ENCODE results near the gene HAND2.

HAND2 gene

GRCh38 chr4:173498771-173499170 lies 31.3 kb downstream of the HAND2 start:
- H3F3A ChIP-seq (ENCODE audit: low read depth): no peaks in the 10 kb centered on the region
- H3K79me2 ChIP-seq (ENCODE audit: insufficient read depth, low read length): no peaks in the 10 kb centered on the region
- no peak overlapping the region for H3K4me2 ChIP-seq (ENCODE audit: low read depth, low read length, poor library complexity, severe bottlenecking)
- no peaks in the 10 kb centered on the region for H3K27me3 ChIP-seq (ENCODE audit: insufficient read depth, low read length, poor library complexity, severe bottlenecking)
- TF ChIP-seq CTCF (conservative IDR thresholded peaks at IDR 0.05; ENCODE audit: low read length): no peak
- no peak for TF ChIP-seq EZH2phosphoT487 (IDR thresholded peaks at IDR 0.05; ENCODE audit: borderline replicate concordance)
- no peak overlapping the region for H2AFZ ChIP-seq (ENCODE audit: low read length)
- no peaks in the 10 kb centered on the region for H3K9me2 ChIP-seq (replicated peaks; ENCODE audit: low read depth, low read length)
- H3K4me3 ChIP-seq (ENCODE audit: low read length, poor library complexity, severe bottlenecking): no peak overlapping the region
- H3K9me3 ChIP-seq (ENCODE audit: insufficient read depth, low read depth, low read length): no peaks in the 10 kb centered on the region
- H3K4me1 ChIP-seq (ENCODE audit: insufficient read depth, low read length, poor library complexity, severe bottlenecking): peaks cover 4% of the 10 kb centered on the region
- H3K9ac ChIP-seq (ENCODE audit: low read depth, low read length, poor library complexity, severe bottlenecking): no peak overlapping the region
- H4K20me1 ChIP-seq (ENCODE audit: insufficient read depth, low read length, poor library complexity, severe bottlenecking): no peaks in the 10 kb centered on the region
- no peaks in the 10 kb centered on the region for H3K36me3 ChIP-seq (ENCODE audit: insufficient read depth, low read length)

DNA sequence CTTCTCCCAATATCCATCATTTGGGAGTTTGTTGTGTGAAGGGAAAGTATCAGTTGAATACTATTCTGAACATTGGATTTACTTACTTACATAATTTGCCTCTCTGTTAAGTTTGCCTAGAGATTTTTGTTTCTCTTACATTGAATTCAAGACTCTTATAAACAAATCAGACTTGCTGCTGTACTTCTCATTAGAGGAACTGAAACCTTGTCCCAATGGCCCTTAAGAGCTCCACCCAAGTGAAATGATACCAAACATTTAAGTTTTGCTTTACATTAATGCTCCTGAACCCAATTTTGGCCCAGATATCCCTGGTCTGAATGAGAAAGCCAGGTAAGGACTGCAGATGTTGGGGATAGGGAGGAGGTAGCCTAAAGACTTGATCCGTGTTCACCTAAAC lies 32.0 kb downstream of the HAND2 start:
- H3K9me2 ChIP-seq (replicated peaks; ENCODE audit: low read depth, low read length): no peaks in the 10 kb centered on the region
- no peak overlapping the region for H3K9ac ChIP-seq (ENCODE audit: low read depth, low read length, poor library complexity, severe bottlenecking)
- no peak overlapping the region for H2AFZ ChIP-seq (ENCODE audit: low read length)
- no peaks in the 10 kb centered on the region for H3K27me3 ChIP-seq (ENCODE audit: insufficient read depth, low read length, poor library complexity, severe bottlenecking)
- H3K4me1 ChIP-seq (ENCODE audit: insufficient read depth, low read length, poor library complexity, severe bottlenecking): peaks cover 4% of the 10 kb centered on the region
- H3K9me3 ChIP-seq (ENCODE audit: insufficient read depth, low read depth, low read length): no peaks in the 10 kb centered on the region
- H3K4me2 ChIP-seq (ENCODE audit: low read depth, low read length, poor library complexity, severe bottlenecking): no peak overlapping the region
- no peaks in the 10 kb centered on the region for H4K20me1 ChIP-seq (ENCODE audit: insufficient read depth, low read length, poor library complexity, severe bottlenecking)
- H3F3A ChIP-seq (ENCODE audit: low read depth): no peaks in the 10 kb centered on the region
- no peaks in the 10 kb centered on the region for H3K36me3 ChIP-seq (ENCODE audit: insufficient read depth, low read length)
- no peaks in the 10 kb centered on the region for H3K79me2 ChIP-seq (ENCODE audit: insufficient read depth, low read length)
- TF ChIP-seq EZH2phosphoT487 (IDR thresholded peaks at IDR 0.05; ENCODE audit: borderline replicate concordance) (no peak), CTCF (conservative IDR thresholded peaks at IDR 0.05; ENCODE audit: low read length) (no peak)
- no peak overlapping the region for H3K4me3 ChIP-seq (ENCODE audit: low read length, poor library complexity, severe bottlenecking)

DNA sequence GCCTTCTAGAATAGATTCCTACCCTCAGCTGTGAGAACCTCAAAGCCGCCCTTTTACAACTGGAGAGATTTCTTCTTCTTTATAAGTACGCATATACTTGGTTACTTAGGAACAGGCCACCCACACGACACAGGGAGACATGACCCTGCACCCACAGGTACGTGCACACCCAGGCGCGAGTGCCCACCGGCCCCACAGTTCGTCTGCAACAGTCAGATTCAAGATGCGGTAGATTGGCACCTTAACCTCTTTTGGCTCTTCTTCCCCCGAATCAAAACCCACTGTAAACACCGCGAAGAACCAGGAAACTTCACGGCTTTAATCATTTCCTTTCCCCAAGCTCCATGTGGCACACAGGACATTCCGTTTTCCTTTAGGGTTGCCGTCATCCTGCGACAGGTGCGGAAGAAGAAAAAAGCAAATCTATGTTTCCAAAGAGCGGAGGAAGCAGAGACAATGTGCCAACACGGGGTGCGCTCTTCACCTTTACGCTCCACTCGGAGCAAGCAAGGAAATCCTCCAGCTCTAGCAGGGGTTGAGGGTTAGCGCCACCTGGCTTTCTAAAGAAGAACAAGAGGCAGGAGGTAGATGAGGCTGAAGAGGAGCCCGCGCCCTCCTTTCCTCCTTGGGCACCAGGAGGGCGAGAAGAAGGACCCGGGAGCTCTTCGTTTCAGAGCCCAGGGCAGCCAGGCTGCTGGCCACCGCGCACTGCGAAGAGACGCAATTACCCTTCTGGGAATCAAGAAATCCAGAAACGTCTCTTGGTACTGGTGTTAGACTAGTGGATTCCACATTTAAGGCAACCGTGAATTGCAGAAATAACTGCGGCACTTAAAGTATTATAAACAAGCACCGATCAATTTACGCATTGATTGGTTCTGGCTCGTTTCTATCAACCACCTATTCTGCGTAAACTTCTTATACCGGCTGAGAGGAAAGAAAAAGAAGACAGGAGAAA lies 35.7 kb downstream of the HAND2 start:
- no peaks in the 10 kb centered on the region for H3K36me3 ChIP-seq (ENCODE audit: insufficient read depth, low read length)
- no peaks in the 10 kb centered on the region for H3F3A ChIP-seq (ENCODE audit: low read depth)
- no peaks in the 10 kb centered on the region for H4K20me1 ChIP-seq (ENCODE audit: insufficient read depth, low read length, poor library complexity, severe bottlenecking)
- no peaks in the 10 kb centered on the region for H3K27me3 ChIP-seq (ENCODE audit: insufficient read depth, low read length, poor library complexity, severe bottlenecking)
- H3K4me2 ChIP-seq (ENCODE audit: low read depth, low read length, poor library complexity, severe bottlenecking): peak overlapping the region; percentile 78
- H3K4me1 ChIP-seq (ENCODE audit: insufficient read depth, low read length, poor library complexity, severe bottlenecking): peaks cover 15% of the 10 kb centered on the region
- H3K9me3 ChIP-seq (ENCODE audit: insufficient read depth, low read depth, low read length): no peaks in the 10 kb centered on the region
- TF ChIP-seq EZH2phosphoT487 (IDR thresholded peaks at IDR 0.05; ENCODE audit: borderline replicate concordance): no peak
- TF ChIP-seq CTCF (conservative IDR thresholded peaks at IDR 0.05; ENCODE audit: low read length): peak; percentile 91
- peak overlapping the region; percentile 15 for H3K9ac ChIP-seq (ENCODE audit: low read depth, low read length, poor library complexity, severe bottlenecking)
- no peaks in the 10 kb centered on the region for H3K79me2 ChIP-seq (ENCODE audit: insufficient read depth, low read length)
- peak overlapping the region; percentile 90 for H2AFZ ChIP-seq (ENCODE audit: low read length)
- peak overlapping the region; percentile 73 for H3K4me3 ChIP-seq (ENCODE audit: low read length, poor library complexity, severe bottlenecking)
- no peaks in the 10 kb centered on the region for H3K9me2 ChIP-seq (replicated peaks; ENCODE audit: low read depth, low read length)

Measured in Loucy (cell line).